Naive thymus-derived CD4-positive, alpha-beta T cell (primary cell): Measurements from ENCODE around the gene MTMR3. TPM values are rescaled to one million over a fixed set of nuclear protein-coding genes. Genes with fewer than 3 reads are reported as not detected.

Source experiments
- ATAC-seq: fragments of 150-1000 bp; cut with Tn5 transposase; 2 replicates; pipeline ENCODE4 v1.10.0; 2021; ENCODE audit warnings: mild to moderate bottlenecking, moderate library complexity
- CTCF ChIA-PET: fragments of 350-600 bp; sonication (Branson Sonifier 250); formaldehyde crosslinking; loops from one replicate; lab custom pipeline; 2021; ENCODE audit warnings: antibody characterized with exemption; lab: Charles Lee
- POLR2A ChIA-PET: fragments of 350-600 bp; sonication (Branson Sonifier 250); formaldehyde crosslinking; loops from one replicate; lab custom pipeline; 2021; ENCODE audit warnings: antibody characterized with exemption, inconsistent platforms; lab: Charles Lee
- DNase-seq, 9 donors: peaks; one replicate each; pipeline versions ENCODE4 v3.0.0 to v3.0.0-alpha.2; 2020 to 2022; ENCODE audit warnings: mixed read lengths in 1 of 9
- H3K27ac ChIP-seq: one replicate; pipeline ENCODE4 v1.7.0; 2013; ENCODE audit warnings: mild to moderate bottlenecking, low read depth, low read length, moderate library complexity
- H3K27me3 ChIP-seq, 2 donors: one replicate each; pipeline ENCODE4 v1.7.0; 2013; ENCODE audit warnings: low read length in 2 of 2, mild to moderate bottlenecking in 2 of 2, moderate library complexity in 2 of 2; ENCODE audit not compliant: control insufficient read depth in 2 of 2, insufficient read depth in 2 of 2
- H3K36me3 ChIP-seq, 3 experiments: 1 replicate in 2 of 3; 2 replicates in 1 of 3; pipeline ENCODE4 v1.7.0; 2013; ENCODE audit warnings: low read length in 3 of 3, mild to moderate bottlenecking in 3 of 3, moderate library complexity in 1 of 3; ENCODE audit not compliant: insufficient read depth in 3 of 3, control insufficient read depth in 2 of 3
- H3K4me1 ChIP-seq, 2 donors: one replicate each; pipeline ENCODE4 v1.7.0; 2013; ENCODE audit warnings: low read length in 2 of 2, mild to moderate bottlenecking in 2 of 2, moderate library complexity in 1 of 2; ENCODE audit not compliant: control insufficient read depth in 2 of 2, insufficient read depth in 2 of 2
- H3K4me3 ChIP-seq: 2 replicates; pipeline ENCODE4 v1.7.0; 2013; ENCODE audit warnings: mild to moderate bottlenecking, low read length
- H3K9me3 ChIP-seq, 3 experiments: 1 replicate in 2 of 3; 2 replicates in 1 of 3; pipeline ENCODE4 v1.7.0; 2013; ENCODE audit warnings: low read length in 3 of 3; ENCODE audit not compliant: control insufficient read depth in 2 of 3
- H3K27ac Mint-ChIP-seq, 9 donors: one replicate each; pipeline ENCODE4 v1.8.0; 2020 to 2022; ENCODE audit warnings: mixed read lengths in 9 of 9, mild to moderate bottlenecking in 8 of 9, moderate library complexity in 5 of 9, inconsistent platforms in 2 of 9
- H3K27me3 Mint-ChIP-seq, 5 donors: one replicate each; pipeline ENCODE4 v1.8.0; 2021 to 2022; ENCODE audit warnings: mixed read lengths in 5 of 5, mild to moderate bottlenecking in 1 of 5
- H3K36me3 Mint-ChIP-seq, 5 donors: one replicate each; pipeline ENCODE4 v1.8.0; 2020 to 2022; ENCODE audit warnings: mixed read lengths in 5 of 5, mild to moderate bottlenecking in 3 of 5, inconsistent platforms in 1 of 5
- H3K4me1 Mint-ChIP-seq, 7 donors: one replicate each; pipeline ENCODE4 v1.8.0; 2020 to 2022; ENCODE audit warnings: mixed read lengths in 7 of 7, mild to moderate bottlenecking in 3 of 7, inconsistent platforms in 1 of 7
- H3K4me3 Mint-ChIP-seq, 10 donors: one replicate each; pipeline ENCODE4 v1.8.0; 2020 to 2022; ENCODE audit warnings: mild to moderate bottlenecking in 10 of 10, mixed read lengths in 10 of 10, moderate library complexity in 6 of 10, inconsistent platforms in 2 of 10
- H3K9me3 Mint-ChIP-seq, 11 donors: one replicate each; pipeline ENCODE4 v1.8.0; 2020 to 2022; ENCODE audit warnings: mixed read lengths in 11 of 11, mild to moderate bottlenecking in 4 of 11, inconsistent platforms in 1 of 11, moderate library complexity in 1 of 11
- intact Hi-C, 2 donors: fragments of 100-400 bp; cut with micrococcal nuclease; formaldehyde crosslinking; loops; one replicate each; pipeline ENCODE4 v1.15.1; 2023
- polyA plus RNA-seq, 2 donors: library from polyadenylated mRNA; unstranded; fragments of 300-500 nt; fragmentation: Illumina TruSeq; gene quantifications; one replicate each; pipeline ENCODE4 v1.2.3, GENCODE V29; 2021
- total RNA-seq, 6 experiments: library from RNA in 5 of 6; stranded (reverse) in 5 of 6; gene quantifications; 1 replicate in 5 of 6; 2 replicates in 1 of 6; pipeline ENCODE4 v1.2.3 and lab custom pipeline; 2021 to 2026

The MTMR3 gene
- total and polyA plus RNA-seq, 7 experiments from 2014 or later = 14.2 to 88.7 (median 60.6) TPM

- ChIA-PET POLR2A (no interaction called here), CTCF (no interaction called here)
- Histone ChIP-seq H3K36me3 (peaks cover 0 to 50% (median 8%) of the 10 kb centered on the region in 3 experiments), H3K9me3 (no peaks in the 10 kb centered on the region), H3K4me1 (no peaks in the 10 kb centered on the region), H3K4me3 (no peak overlapping the region), H3K27ac (no peak overlapping the region), H3K27me3 (no peaks in the 10 kb centered on the region)
- H3K9me3 Mint-ChIP-seq = no peaks in the 10 kb centered on the region
- H3K4me1 Mint-ChIP-seq = peaks cover 0 to 11% (median 0%) of the 10 kb centered on the region in 7 donors
- intact Hi-C loops = no loop called here
- ATAC-seq = no peak
- H3K27me3 Mint-ChIP-seq = no peaks in the 10 kb centered on the region
- H3K4me3 Mint-ChIP-seq = no peak overlapping the region
- H3K27ac Mint-ChIP-seq = peak overlapping the region in 1 of 9 donors; percentile 62
- H3K36me3 Mint-ChIP-seq = peaks cover 0 to 31% (median 18%) of the 10 kb centered on the region in 5 donors
- DNase-seq = no peak
Measured at GRCh38 chr22:30028731-30029130, 145.8 kb downstream of the MTMR3 start.

GRCh38 chr22:30029512-30029911, 146.5 kb downstream of the MTMR3 start:
- ATAC-seq (no peak), DNase-seq (no peak)
- Histone ChIP-seq H3K4me1 (no peaks in the 10 kb centered on the region), H3K9me3 (no peaks in the 10 kb centered on the region), H3K27me3 (no peaks in the 10 kb centered on the region), H3K4me3 (no peak overlapping the region), H3K36me3 (peaks cover 0 to 42% (median 8%) of the 10 kb centered on the region in 3 experiments), H3K27ac (no peak overlapping the region)
- peaks cover 0 to 11% (median 0%) of the 10 kb centered on the region in 7 donors for H3K4me1 Mint-ChIP-seq
- intact Hi-C loops = no loop called here
- peak overlapping the region in 5 of 9 donors; percentile 40 to 69 (median 47) for H3K27ac Mint-ChIP-seq
- no peaks in the 10 kb centered on the region for H3K27me3 Mint-ChIP-seq
- ChIA-PET CTCF (no interaction called here), POLR2A (no interaction called here)
- H3K9me3 Mint-ChIP-seq = no peaks in the 10 kb centered on the region
- no peak overlapping the region for H3K4me3 Mint-ChIP-seq
- H3K36me3 Mint-ChIP-seq = peaks cover 0 to 28% (median 15%) of the 10 kb centered on the region in 5 donors

GRCh38 chr22:30030329-30030728, 147.4 kb downstream of the MTMR3 start:
- peaks cover 0 to 34% (median 4%) of the 10 kb centered on the region in 3 experiments for H3K36me3 ChIP-seq
- H3K27ac Mint-ChIP-seq = no peak overlapping the region
- no peaks in the 10 kb centered on the region for H3K9me3 ChIP-seq
- intact Hi-C loops = no loop called here
- DNase-seq (no peak), ATAC-seq (no peak)
- no peaks in the 10 kb centered on the region for H3K4me1 ChIP-seq
- no peaks in the 10 kb centered on the region for H3K9me3 Mint-ChIP-seq
- ChIA-PET CTCF (no interaction called here), POLR2A (no interaction called here)
- peaks cover 0 to 19% (median 8%) of the 10 kb centered on the region in 5 donors for H3K36me3 Mint-ChIP-seq
- H3K4me1 Mint-ChIP-seq = peaks cover 0 to 8% (median 0%) of the 10 kb centered on the region in 7 donors
- no peak overlapping the region for H3K27ac ChIP-seq
- H3K4me3 Mint-ChIP-seq = no peak overlapping the region
- no peak overlapping the region for H3K4me3 ChIP-seq
- H3K27me3 Mint-ChIP-seq = no peaks in the 10 kb centered on the region
- no peaks in the 10 kb centered on the region for H3K27me3 ChIP-seq

GRCh38 chr22:30031328-30031727, 148.4 kb downstream of the MTMR3 start:
- POLR2A ChIA-PET = no interaction called here
- H3K36me3 ChIP-seq = peaks cover 0 to 24% (median 3%) of the 10 kb centered on the region in 3 experiments
- H3K9me3 Mint-ChIP-seq = no peaks in the 10 kb centered on the region
- DNase-seq (no peak), ATAC-seq (no peak)
- H3K27ac Mint-ChIP-seq = peak overlapping the region in 1 of 9 donors; percentile 38
- H3K27me3 Mint-ChIP-seq = no peaks in the 10 kb centered on the region
- no peaks in the 10 kb centered on the region for H3K4me1 ChIP-seq
- no peaks in the 10 kb centered on the region for H3K9me3 ChIP-seq
- H3K27ac ChIP-seq = no peak overlapping the region
- H3K4me1 Mint-ChIP-seq = peaks cover 0 to 8% (median 0%) of the 10 kb centered on the region in 7 donors
- CTCF ChIA-PET = no interaction called here
- H3K4me3 ChIP-seq = no peak overlapping the region
- no peak overlapping the region for H3K4me3 Mint-ChIP-seq
- no peaks in the 10 kb centered on the region for H3K27me3 ChIP-seq
- intact Hi-C loops = no loop called here
- peaks cover 0 to 10% (median 0%) of the 10 kb centered on the region in 5 donors for H3K36me3 Mint-ChIP-seq

GRCh38 chr22:30031764-30032455, 148.9 kb downstream of the MTMR3 start:
- Mint-ChIP-seq H3K4me3 (no peak overlapping the region), H3K4me1 (peaks cover 0 to 4% (median 0%) of the 10 kb centered on the region in 7 donors), H3K27ac (no peak overlapping the region), H3K9me3 (no peaks in the 10 kb centered on the region), H3K36me3 (peaks cover 0 to 4% (median 0%) of the 10 kb centered on the region in 5 donors), H3K27me3 (no peaks in the 10 kb centered on the region)
- Histone ChIP-seq H3K27ac (no peak overlapping the region), H3K27me3 (no peaks in the 10 kb centered on the region), H3K4me1 (no peaks in the 10 kb centered on the region), H3K36me3 (peaks cover 0 to 18% (median 3%) of the 10 kb centered on the region in 3 experiments), H3K4me3 (no peak overlapping the region), H3K9me3 (no peaks in the 10 kb centered on the region)
- intact Hi-C loops = no loop called here
- ATAC-seq (no peak), DNase-seq (no peak)
- ChIA-PET CTCF (no interaction called here), POLR2A (no interaction called here)

GRCh38 chr22:30033137-30033536, 150.2 kb downstream of the MTMR3 start:
- intact Hi-C loops = no loop called here
- no peak overlapping the region for H3K27ac ChIP-seq
- H3K36me3 ChIP-seq = peaks cover 0 to 8% (median 3%) of the 10 kb centered on the region in 3 experiments
- peak; percentile 70 for ATAC-seq
- H3K9me3 ChIP-seq = no peaks in the 10 kb centered on the region
- H3K9me3 Mint-ChIP-seq = no peaks in the 10 kb centered on the region
- no peaks in the 10 kb centered on the region for H3K27me3 ChIP-seq
- DNase-seq = no peak
- POLR2A ChIA-PET = interaction anchor here (0.7 kb wide), 1 partner anchor 9 kb away, joined by 3 read pairs; no protein-coding TSS in a partner anchor
- no peak overlapping the region for H3K4me3 ChIP-seq
- H3K4me3 Mint-ChIP-seq = no peak overlapping the region
- H3K4me1 ChIP-seq = no peaks in the 10 kb centered on the region
- no peaks in the 10 kb centered on the region for H3K27me3 Mint-ChIP-seq
- H3K36me3 Mint-ChIP-seq = no peaks in the 10 kb centered on the region
- peak overlapping the region in 1 of 9 donors; percentile 32 for H3K27ac Mint-ChIP-seq
- H3K4me1 Mint-ChIP-seq = no peaks in the 10 kb centered on the region
- CTCF ChIA-PET = no interaction called here

- no peak for DNase-seq
- Mint-ChIP-seq H3K27ac (no peak overlapping the region), H3K4me3 (no peak overlapping the region), H3K36me3 (no peaks in the 10 kb centered on the region), H3K27me3 (no peaks in the 10 kb centered on the region), H3K4me1 (no peaks in the 10 kb centered on the region), H3K9me3 (no peaks in the 10 kb centered on the region)
- ChIA-PET CTCF (interaction anchor here (0.7 kb wide), 1 partner anchor 31 kb away, joined by 3 read pairs; no protein-coding TSS in a partner anchor), POLR2A (no interaction called here)
- Histone ChIP-seq H3K36me3 (peaks cover 0 to 3% (median under 1%) of the 10 kb centered on the region in 3 experiments), H3K4me1 (no peaks in the 10 kb centered on the region), H3K4me3 (no peak overlapping the region), H3K27ac (no peak overlapping the region), H3K9me3 (no peaks in the 10 kb centered on the region), H3K27me3 (no peaks in the 10 kb centered on the region)
- ATAC-seq = no peak
- intact Hi-C loops = no loop called here
Measured at GRCh38 chr22:30033901-30034300, 150.9 kb downstream of the MTMR3 start.
